ENCODE data around the gene FN1.
A peak's percentile ranks its signal among the peaks of the same experiment; 100 is the strongest.

FN1 gene

DNA sequence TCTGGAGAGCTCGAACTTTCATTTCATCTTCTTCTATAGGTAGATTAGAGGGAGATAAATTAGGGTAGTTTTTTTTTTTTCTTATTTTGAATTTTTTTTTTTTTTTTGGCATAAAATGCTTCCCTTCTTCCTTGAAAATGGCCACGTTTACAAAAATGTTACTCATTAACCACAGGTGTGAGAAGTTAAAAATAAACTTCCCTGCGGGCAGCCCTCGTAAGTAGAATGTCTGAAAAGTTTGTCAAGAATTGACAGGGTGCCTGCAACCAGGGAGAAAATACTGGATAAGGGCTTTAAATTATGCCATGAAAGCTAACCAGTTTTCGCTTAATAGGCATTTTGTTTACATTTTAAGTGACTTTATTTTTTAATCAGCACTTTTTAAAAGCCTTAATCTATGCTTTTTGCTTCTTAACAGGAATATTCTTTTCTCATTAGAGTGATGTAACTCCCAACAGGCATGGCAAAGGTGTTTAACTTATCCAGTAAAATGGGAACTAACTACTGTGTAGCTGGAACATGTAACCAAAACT, 4.2 kb upstream of the FN1 start:
- Histone ChIP-seq H3K4me3 (no peak overlapping the region), H3K36me3 (no peaks in the 10 kb centered on the region), H3K4me1 (peaks cover 0 to 30% (median 7%) of the 10 kb centered on the region in 4 donors), H3K27me3 (no peaks in the 10 kb centered on the region), H3K9me3 (no peaks in the 10 kb centered on the region), H3K27ac (peak overlapping the region; percentile 85 to 98)
- TF ChIP-seq, protein P1, sequence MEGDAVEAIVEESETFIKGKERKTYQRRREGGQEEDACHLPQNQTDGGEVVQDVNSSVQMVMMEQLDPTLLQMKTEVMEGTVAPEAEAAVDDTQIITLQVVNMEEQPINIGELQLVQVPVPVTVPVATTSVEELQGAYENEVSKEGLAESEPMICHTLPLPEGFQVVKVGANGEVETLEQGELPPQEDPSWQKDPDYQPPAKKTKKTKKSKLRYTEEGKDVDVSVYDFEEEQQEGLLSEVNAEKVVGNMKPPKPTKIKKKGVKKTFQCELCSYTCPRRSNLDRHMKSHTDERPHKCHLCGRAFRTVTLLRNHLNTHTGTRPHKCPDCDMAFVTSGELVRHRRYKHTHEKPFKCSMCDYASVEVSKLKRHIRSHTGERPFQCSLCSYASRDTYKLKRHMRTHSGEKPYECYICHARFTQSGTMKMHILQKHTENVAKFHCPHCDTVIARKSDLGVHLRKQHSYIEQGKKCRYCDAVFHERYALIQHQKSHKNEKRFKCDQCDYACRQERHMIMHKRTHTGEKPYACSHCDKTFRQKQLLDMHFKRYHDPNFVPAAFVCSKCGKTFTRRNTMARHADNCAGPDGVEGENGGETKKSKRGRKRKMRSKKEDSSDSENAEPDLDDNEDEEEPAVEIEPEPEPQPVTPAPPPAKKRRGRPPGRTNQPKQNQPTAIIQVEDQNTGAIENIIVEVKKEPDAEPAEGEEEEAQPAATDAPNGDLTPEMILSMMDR (IDR thresholded peaks at IDR 0.05): no peak
- intact Hi-C loops (cut with DNase I; ENCODE audit: low total_unique reads): loop anchor here (10.0 kb wide), 1 partner anchor 405 kb away; no protein-coding TSS in a partner anchor
- DNase-seq: no peak

DNA sequence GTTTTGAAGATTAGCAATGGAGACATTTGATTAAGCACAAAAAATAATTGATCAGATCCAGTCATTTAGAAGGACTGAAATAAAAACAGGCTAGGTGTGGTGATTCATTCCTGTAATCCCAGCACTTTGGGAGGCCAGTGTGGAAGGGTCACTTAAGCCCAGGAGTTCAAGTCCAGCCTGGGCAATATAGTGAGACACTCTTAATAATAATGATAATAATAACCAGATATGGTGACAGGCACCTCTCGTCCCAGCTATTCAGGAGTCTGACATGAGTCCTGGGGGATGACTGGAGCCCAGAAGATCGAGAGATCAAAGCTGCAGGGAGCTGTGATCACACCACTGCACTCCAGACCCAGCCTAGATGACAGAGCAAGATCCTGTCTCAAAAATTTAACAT, 3.5 kb upstream of the FN1 start:
- H3K4me3 ChIP-seq: no peak overlapping the region
- peaks cover 0 to 30% (median 7%) of the 10 kb centered on the region in 4 donors for H3K4me1 ChIP-seq
- TF ChIP-seq, protein P1 (IDR thresholded peaks at IDR 0.05): no peak
- DNase-seq: no peak
- H3K36me3 ChIP-seq: no peaks in the 10 kb centered on the region
- H3K27ac ChIP-seq: peak overlapping the region; percentile 85 to 98
- intact Hi-C loops (cut with DNase I; ENCODE audit: low total_unique reads): no loop called here
- H3K27me3 ChIP-seq: no peaks in the 10 kb centered on the region
- H3K9me3 ChIP-seq: no peaks in the 10 kb centered on the region

DNA sequence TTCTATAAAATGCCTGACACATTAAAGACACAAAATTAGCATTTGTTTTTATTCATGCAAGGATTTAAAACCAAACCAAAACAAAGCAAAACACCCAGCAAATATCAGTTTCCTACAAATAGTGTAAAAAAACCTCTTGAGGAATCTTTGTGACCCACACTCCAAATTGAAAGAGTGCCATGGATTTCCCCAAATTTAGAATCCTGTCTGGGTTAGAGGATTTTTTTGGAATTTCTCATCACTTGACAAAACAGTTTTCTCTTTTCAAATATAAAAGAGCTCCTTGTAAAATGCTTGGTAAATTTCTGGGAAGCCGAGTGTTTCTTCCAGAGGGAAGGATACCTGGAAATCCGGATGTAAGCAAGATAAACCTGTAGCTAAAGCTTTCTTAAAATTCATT, 1.7 kb upstream of the FN1 start:
- peak overlapping the region; percentile 80 to 89 for H3K4me3 ChIP-seq
- intact Hi-C loops (cut with DNase I; ENCODE audit: low total_unique reads): no loop called here
- H3K36me3 ChIP-seq: peaks cover 0 to 2% (median 0%) of the 10 kb centered on the region in 3 donors
- DNase-seq: no peak
- no peaks in the 10 kb centered on the region for H3K9me3 ChIP-seq
- peaks cover 0 to 39% (median 9%) of the 10 kb centered on the region in 4 donors for H3K4me1 ChIP-seq
- TF ChIP-seq, protein P1 (IDR thresholded peaks at IDR 0.05): no peak
- H3K27ac ChIP-seq: peak overlapping the region; percentile 85 to 98
- no peaks in the 10 kb centered on the region for H3K27me3 ChIP-seq

DNA sequence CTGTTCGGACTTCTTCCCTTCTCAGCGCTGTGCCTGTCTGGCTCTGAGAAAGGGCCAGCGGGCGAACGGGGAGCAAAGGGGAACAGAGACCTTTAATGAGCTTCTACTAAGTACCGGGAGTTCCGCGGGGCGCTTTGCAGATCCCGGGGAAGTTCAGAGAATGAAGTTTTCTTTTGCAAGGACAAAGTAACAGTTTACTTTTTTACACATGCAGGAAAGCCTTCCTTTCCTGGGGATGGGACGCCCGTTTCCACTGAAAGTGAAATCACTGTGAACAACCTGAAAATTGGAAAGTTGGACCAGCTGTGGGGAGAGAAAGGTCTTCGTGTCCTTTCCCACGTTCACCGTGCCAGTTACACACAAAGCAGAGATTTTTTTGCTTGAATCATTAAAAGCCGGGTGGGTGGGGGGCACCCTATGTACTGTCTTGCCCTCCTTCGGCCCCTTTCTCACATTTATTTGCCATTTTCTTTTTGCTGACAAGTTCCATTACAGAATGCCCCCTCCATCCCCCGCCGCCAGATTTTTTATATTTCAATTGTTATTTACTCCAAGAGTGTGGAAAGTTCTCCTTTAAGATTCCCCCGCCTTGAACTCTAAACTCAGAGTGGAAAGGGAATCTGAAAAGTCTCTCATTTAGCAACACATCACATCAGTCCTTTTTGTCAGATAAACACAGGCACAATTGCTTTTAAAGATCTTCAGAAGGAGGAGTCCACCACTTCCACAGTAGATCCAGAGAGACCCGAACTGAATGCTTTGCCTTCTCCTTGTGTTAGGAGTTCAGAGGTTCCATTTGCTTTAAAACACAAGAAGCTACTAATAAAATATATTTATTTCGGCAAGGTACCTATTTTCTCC, 1.1 kb upstream of the FN1 start:
- peak overlapping the region; percentile 85 to 98 for H3K27ac ChIP-seq
- peak in 1 of 2 donors; percentile 30 for DNase-seq
- no peaks in the 10 kb centered on the region for H3K27me3 ChIP-seq
- H3K36me3 ChIP-seq: peaks cover 0 to 4% (median 3%) of the 10 kb centered on the region in 3 donors
- H3K9me3 ChIP-seq: no peaks in the 10 kb centered on the region
- intact Hi-C loops (cut with DNase I; ENCODE audit: low total_unique reads): no loop called here
- H3K4me3 ChIP-seq: peak overlapping the region; percentile 80 to 89
- peaks cover 0 to 46% (median 9%) of the 10 kb centered on the region in 4 donors for H3K4me1 ChIP-seq
- TF ChIP-seq, protein P1 (IDR thresholded peaks at IDR 0.05): no peak

DNA sequence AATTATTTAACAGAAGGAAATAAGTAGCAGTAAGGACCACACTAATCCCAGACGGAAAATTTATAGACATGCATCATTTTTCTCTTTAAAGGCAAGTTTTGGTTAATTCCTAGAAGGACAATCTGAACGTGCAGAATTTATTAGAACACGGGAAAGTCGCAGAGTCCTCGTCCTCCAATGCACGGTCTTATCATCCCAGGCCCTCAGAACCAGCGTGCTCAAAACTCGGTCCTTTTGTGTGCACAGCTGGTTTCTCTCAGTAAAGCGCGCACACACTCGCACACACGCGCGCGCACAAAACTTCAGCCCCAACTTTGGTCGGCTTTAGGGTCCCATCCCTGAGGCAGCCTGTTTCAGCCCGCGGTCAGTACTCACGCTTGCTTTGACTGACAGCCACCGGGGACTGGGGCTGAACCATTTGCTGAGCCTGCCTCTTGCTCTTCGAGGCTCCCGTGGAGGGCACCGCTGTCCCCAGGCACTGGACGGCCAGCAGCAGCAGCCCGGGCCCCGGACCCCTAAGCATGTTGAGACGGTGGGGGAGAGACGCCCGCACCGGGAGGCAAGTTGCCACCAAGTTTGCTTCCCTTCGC, 493 bp downstream of the FN1 start:
- peak overlapping the region; percentile 85 to 98 for H3K27ac ChIP-seq
- peaks cover 3 to 6% (median 5%) of the 10 kb centered on the region in 3 donors for H3K36me3 ChIP-seq
- peaks cover 0 to 61% (median 18%) of the 10 kb centered on the region in 4 donors for H3K4me1 ChIP-seq
- DNase-seq: no peak
- no peaks in the 10 kb centered on the region for H3K9me3 ChIP-seq
- peak overlapping the region; percentile 80 to 89 for H3K4me3 ChIP-seq
- H3K27me3 ChIP-seq: no peaks in the 10 kb centered on the region
- intact Hi-C loops (cut with DNase I; ENCODE audit: low total_unique reads): no loop called here
- TF ChIP-seq, protein P1 (IDR thresholded peaks at IDR 0.05): no peak

Measured in tibial artery (tissue), 4 donors.